Ishikawa (cell line): ENCODE measurements around the gene POU4F3.

Source experiments
- CEBPB ChIP-seq: IDR thresholded peaks from 2 replicates; pipeline ENCODE4 v1.6.1; 2012
- CREB1 ChIP-seq: IDR thresholded peaks from 2 replicates; pipeline ENCODE4 v1.6.1; 2012; ENCODE audit warnings: low read depth
- EGR1 ChIP-seq: IDR thresholded peaks from 2 replicates; pipeline ENCODE4 v1.6.1; 2012
- EP300 ChIP-seq: IDR thresholded peaks from 2 replicates; pipeline ENCODE4 v1.6.1; 2012; ENCODE audit warnings: borderline replicate concordance
- FOXM1 ChIP-seq: IDR thresholded peaks from 2 replicates; pipeline ENCODE4 v1.6.1; 2012; ENCODE audit warnings: low read depth, borderline replicate concordance
- NFIC ChIP-seq: IDR thresholded peaks from 2 replicates; pipeline ENCODE4 v1.6.1; 2012
- RAD21 ChIP-seq: IDR thresholded peaks from 2 replicates; pipeline ENCODE4 v1.6.1; 2012; ENCODE audit warnings: low read depth
- TAF1 ChIP-seq: IDR thresholded peaks from 2 replicates; pipeline ENCODE4 v1.6.1; 2012; ENCODE audit warnings: low read depth, mild to moderate bottlenecking
- TCF12 ChIP-seq: IDR thresholded peaks from 2 replicates; pipeline ENCODE4 v1.6.1; 2012; ENCODE audit warnings: low read depth
- TEAD4 ChIP-seq: IDR thresholded peaks from 2 replicates; pipeline ENCODE4 v1.6.1; 2012
- USF1 ChIP-seq: IDR thresholded peaks from 2 replicates; pipeline ENCODE4 v1.6.1; 2012
- YY1 ChIP-seq: IDR thresholded peaks from 2 replicates; pipeline ENCODE4 v1.6.1; 2012; ENCODE audit warnings: low read depth
- ZBTB7A ChIP-seq: IDR thresholded peaks from 2 replicates; pipeline ENCODE4 v1.6.1; 2012; ENCODE audit warnings: low read depth
- TF ChIP-seq, protein P1 (sequence below): IDR thresholded peaks from 2 replicates; pipeline ENCODE4 v1.6.1; 2012; ENCODE audit warnings: low read depth, mild to moderate bottlenecking
- TF ChIP-seq, protein P2 (sequence below): IDR thresholded peaks from 2 replicates; pipeline ENCODE4 v1.6.1; 2012

The POU4F3 gene

DNA sequence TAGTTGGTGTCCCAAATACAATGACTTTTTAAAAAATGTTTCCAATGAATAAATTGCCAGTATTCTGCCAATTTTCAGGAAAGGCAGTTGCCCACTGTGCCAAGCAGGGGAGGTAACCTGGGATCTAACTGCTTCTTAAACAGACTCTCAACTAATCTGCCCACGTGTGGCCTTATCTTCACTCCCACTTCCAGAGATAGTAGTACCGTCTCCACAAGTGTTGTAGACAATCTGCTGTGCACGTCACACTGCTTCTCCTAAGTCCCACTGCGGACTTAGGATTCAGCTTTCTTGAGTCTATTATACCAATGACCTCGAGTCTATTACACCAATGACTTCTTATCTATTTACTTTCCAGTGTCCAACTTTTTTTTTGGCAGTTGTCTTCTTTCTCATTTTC lies 21.2 kb downstream of the POU4F3 start:
- no peak for TF ChIP-seq USF1
- no peak for TF ChIP-seq NFIC
- TF ChIP-seq CREB1, result no peak
- TF ChIP-seq, protein P1, sequence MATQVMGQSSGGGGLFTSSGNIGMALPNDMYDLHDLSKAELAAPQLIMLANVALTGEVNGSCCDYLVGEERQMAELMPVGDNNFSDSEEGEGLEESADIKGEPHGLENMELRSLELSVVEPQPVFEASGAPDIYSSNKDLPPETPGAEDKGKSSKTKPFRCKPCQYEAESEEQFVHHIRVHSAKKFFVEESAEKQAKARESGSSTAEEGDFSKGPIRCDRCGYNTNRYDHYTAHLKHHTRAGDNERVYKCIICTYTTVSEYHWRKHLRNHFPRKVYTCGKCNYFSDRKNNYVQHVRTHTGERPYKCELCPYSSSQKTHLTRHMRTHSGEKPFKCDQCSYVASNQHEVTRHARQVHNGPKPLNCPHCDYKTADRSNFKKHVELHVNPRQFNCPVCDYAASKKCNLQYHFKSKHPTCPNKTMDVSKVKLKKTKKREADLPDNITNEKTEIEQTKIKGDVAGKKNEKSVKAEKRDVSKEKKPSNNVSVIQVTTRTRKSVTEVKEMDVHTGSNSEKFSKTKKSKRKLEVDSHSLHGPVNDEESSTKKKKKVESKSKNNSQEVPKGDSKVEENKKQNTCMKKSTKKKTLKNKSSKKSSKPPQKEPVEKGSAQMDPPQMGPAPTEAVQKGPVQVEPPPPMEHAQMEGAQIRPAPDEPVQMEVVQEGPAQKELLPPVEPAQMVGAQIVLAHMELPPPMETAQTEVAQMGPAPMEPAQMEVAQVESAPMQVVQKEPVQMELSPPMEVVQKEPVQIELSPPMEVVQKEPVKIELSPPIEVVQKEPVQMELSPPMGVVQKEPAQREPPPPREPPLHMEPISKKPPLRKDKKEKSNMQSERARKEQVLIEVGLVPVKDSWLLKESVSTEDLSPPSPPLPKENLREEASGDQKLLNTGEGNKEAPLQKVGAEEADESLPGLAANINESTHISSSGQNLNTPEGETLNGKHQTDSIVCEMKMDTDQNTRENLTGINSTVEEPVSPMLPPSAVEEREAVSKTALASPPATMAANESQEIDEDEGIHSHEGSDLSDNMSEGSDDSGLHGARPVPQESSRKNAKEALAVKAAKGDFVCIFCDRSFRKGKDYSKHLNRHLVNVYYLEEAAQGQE, result no peak
- no peak for TF ChIP-seq TCF12
- TF ChIP-seq FOXM1, result no peak
- no peak for TF ChIP-seq TAF1
- TF ChIP-seq CEBPB, result no peak
- TF ChIP-seq, protein P2, sequence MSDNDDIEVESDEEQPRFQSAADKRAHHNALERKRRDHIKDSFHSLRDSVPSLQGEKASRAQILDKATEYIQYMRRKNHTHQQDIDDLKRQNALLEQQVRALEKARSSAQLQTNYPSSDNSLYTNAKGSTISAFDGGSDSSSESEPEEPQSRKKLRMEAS, result no peak
- TF ChIP-seq TEAD4, result no peak
- TF ChIP-seq EGR1, result no peak
- TF ChIP-seq EP300, result no peak
- TF ChIP-seq ZBTB7A, result no peak

- TF ChIP-seq, protein P1, result no peak
- no peak for TF ChIP-seq TEAD4
- no peak for TF ChIP-seq FOXM1
- no peak for TF ChIP-seq YY1
- no peak for TF ChIP-seq ZBTB7A
- TF ChIP-seq USF1, result no peak
- TF ChIP-seq TAF1, result no peak
- no peak for TF ChIP-seq NFIC
- no peak for TF ChIP-seq EP300
- TF ChIP-seq TCF12, result no peak
- TF ChIP-seq RAD21, result no peak
- no peak for TF ChIP-seq CEBPB
- TF ChIP-seq, protein P2, result no peak
- no peak for TF ChIP-seq EGR1
- no peak for TF ChIP-seq CREB1
These were observed 24.7 kb downstream of the POU4F3 start for GRCh38 chr5:146363161-146363874.

- TF ChIP-seq EP300 (no peak), TCF12 (no peak), RAD21 (no peak), FOXM1 (no peak), CREB1 (no peak), ZBTB7A (no peak), NFIC (no peak), EGR1 (no peak), YY1 (no peak), TAF1 (no peak), USF1 (no peak), TEAD4 (no peak), CEBPB (no peak)
- TF ChIP-seq, protein P1, result no peak
- TF ChIP-seq, protein P2, result no peak
These were observed 27.0 kb downstream of the POU4F3 start for GRCh38 chr5:146365618-146366017.

DNA sequence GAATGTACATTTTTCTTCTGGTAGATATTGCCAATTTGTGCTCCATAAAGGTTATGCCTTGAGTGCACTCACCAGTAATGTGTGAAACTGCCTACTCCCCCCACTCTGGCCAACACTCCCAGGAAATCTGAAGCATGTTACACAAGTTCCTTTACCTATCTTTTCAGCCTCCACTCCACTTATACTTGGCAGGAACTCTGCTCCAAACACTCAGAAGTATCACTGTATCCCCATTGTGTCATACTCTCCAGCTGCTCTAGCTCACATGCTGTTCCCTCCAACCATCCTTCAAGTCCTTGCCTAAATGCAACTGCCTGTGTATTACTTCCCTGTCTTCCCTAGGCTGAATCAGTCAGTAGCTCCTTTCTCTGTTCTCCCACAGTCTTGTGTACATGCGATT lies 28.3 kb downstream of the POU4F3 start:
- TF ChIP-seq RAD21 (no peak), TAF1 (no peak), TCF12 (no peak)
